ENCODE measurements around the gene RIN3. TPM values are rescaled to one million over a fixed set of nuclear protein-coding genes. Genes with fewer than 3 reads are reported as not detected.

RIN3 gene
- total and polyA plus RNA-seq, 4 donors = 5.0 to 15.6 (median 9.0) TPM

GRCh38 chr14:92559486-92559885 lies 45.9 kb downstream of the RIN3 start:
- H3K27ac ChIP-seq (ENCODE audit: low read depth in 1 of 2, low read length in 2 of 2) = no peak overlapping the region
- H3K9me3 ChIP-seq (ENCODE audit: control insufficient read depth in 4 of 4, low read length in 3 of 4) = no peaks in the 10 kb centered on the region
- 95% methylated on average over 4 of the region's 4 CpGs for WGBS
- no peaks in the 10 kb centered on the region for H3K27me3 ChIP-seq (ENCODE audit: control insufficient read depth in 4 of 4, insufficient read depth in 4 of 4, low read length in 3 of 4)
- no peak for TF ChIP-seq TAF1 (conservative IDR thresholded peaks at IDR 0.05)
- DNase-seq (ENCODE audit: low spot score) = no peak
- H3K9ac ChIP-seq (ENCODE audit: low read depth in 1 of 2, low read length in 2 of 2) = no peak overlapping the region
- peaks cover 0 to 23% (median 18%) of the 10 kb centered on the region in 4 donors for H3K36me3 ChIP-seq (ENCODE audit: control insufficient read depth in 4 of 4, insufficient read depth in 3 of 4, low read depth in 1 of 4, low read length in 3 of 4)
- H3K4me1 ChIP-seq (ENCODE audit: control insufficient read depth in 4 of 4, insufficient read depth in 4 of 4, low read length in 3 of 4) = peaks cover 0 to 9% (median 2%) of the 10 kb centered on the region in 4 donors
- H3K4me3 ChIP-seq (ENCODE audit: low read depth in 1 of 3, low read length in 3 of 3) = no peak overlapping the region

- no peak overlapping the region for H3K9ac ChIP-seq (ENCODE audit: low read depth in 1 of 2, low read length in 2 of 2)
- DNase-seq (ENCODE audit: low spot score) = no peak
- 94% methylated on average over 15 of the region's 15 CpGs for WGBS
- no peak overlapping the region for H3K4me3 ChIP-seq (ENCODE audit: low read depth in 1 of 3, low read length in 3 of 3)
- H3K27me3 ChIP-seq (ENCODE audit: control insufficient read depth in 4 of 4, insufficient read depth in 4 of 4, low read length in 3 of 4) = no peaks in the 10 kb centered on the region
- peaks cover 0 to 9% (median 2%) of the 10 kb centered on the region in 4 donors for H3K4me1 ChIP-seq (ENCODE audit: control insufficient read depth in 4 of 4, insufficient read depth in 4 of 4, low read length in 3 of 4)
- no peak overlapping the region for H3K27ac ChIP-seq (ENCODE audit: low read depth in 1 of 2, low read length in 2 of 2)
- peaks cover 0 to 23% (median 18%) of the 10 kb centered on the region in 4 donors for H3K36me3 ChIP-seq (ENCODE audit: control insufficient read depth in 4 of 4, insufficient read depth in 3 of 4, low read depth in 1 of 4, low read length in 3 of 4)
- TF ChIP-seq RXRA (IDR thresholded peaks at IDR 0.05) (no peak), CTCF (IDR thresholded peaks at IDR 0.05; ENCODE audit: low read depth, low read length, missing input control) (no peak), FOXA2 (IDR thresholded peaks at IDR 0.05) (no peak), JUND (IDR thresholded peaks at IDR 0.05) (no peak), HNF4A (conservative IDR thresholded peaks at IDR 0.05) (no peak), ATF3 (IDR thresholded peaks at IDR 0.05) (no peak), TAF1 (conservative IDR thresholded peaks at IDR 0.05) (no peak), ZBTB33 (IDR thresholded peaks at IDR 0.05) (no peak), MAX (IDR thresholded peaks at IDR 0.05) (no peak), GABPA (IDR thresholded peaks at IDR 0.05 in 1 of 2, conservative IDR thresholded peaks at IDR 0.05 in 1 of 2) (no peak), HNF4G (IDR thresholded peaks at IDR 0.05) (no peak), RAD21 (IDR thresholded peaks at IDR 0.05) (no peak), SP1 (IDR thresholded peaks at IDR 0.05) (no peak)
- H3K9me3 ChIP-seq (ENCODE audit: control insufficient read depth in 4 of 4, low read length in 3 of 4) = no peaks in the 10 kb centered on the region
Measured at GRCh38 chr14:92560106-92560865, 46.7 kb downstream of the RIN3 start.

Data from liver (tissue), 9 donors.